ENCODE measurements around the gene RAD51B.

RAD51B gene

GRCh38 chr14:67819563-67820421 is at the start of gene RAD51B:
Gene RAD51B (plus strand): TSS chr14:67819779.
- peak within 1 kb of the TSS; percentile 86 for H3K27ac ChIP-seq (ENCODE audit: low read length)
- H3K9ac ChIP-seq (ENCODE audit: low read length): peak within 1 kb of the TSS; percentile 95

GRCh38 chr14:67773844-67774377 is 45.7 kb upstream of the RAD51B start:
- no peak overlapping the region for H3K9ac ChIP-seq (ENCODE audit: low read length)
- no peaks in the 10 kb centered on the region for H3K4me1 ChIP-seq (ENCODE audit: control insufficient read depth, low read depth, low read length)
- H3K27me3 ChIP-seq (ENCODE audit: control insufficient read depth, insufficient read depth, low read length): no peaks in the 10 kb centered on the region
- no peak overlapping the region for H3K27ac ChIP-seq (ENCODE audit: low read length)
- H3K36me3 ChIP-seq (ENCODE audit: control insufficient read depth, low read depth, low read length): peaks cover 82% of the 10 kb centered on the region
- H3K9me3 ChIP-seq (ENCODE audit: control insufficient read depth, low read depth, low read length): no peaks in the 10 kb centered on the region
- no peak overlapping the region for H3K4me3 ChIP-seq (ENCODE audit: low read length)

More at GRCh38 chr14:67819563-67820421, at the start of gene RAD51B:
- Histone ChIP-seq H3K27me3 (ENCODE audit: control insufficient read depth, insufficient read depth, low read length) (no peaks in the 10 kb centered on the region), H3K36me3 (ENCODE audit: control insufficient read depth, low read depth, low read length) (no peaks in the 10 kb centered on the region), H3K4me1 (ENCODE audit: control insufficient read depth, low read depth, low read length) (peaks cover 15% of the 10 kb centered on the region), H3K4me3 (ENCODE audit: low read length) (peak within 1 kb of the TSS; percentile 99), H3K9me3 (ENCODE audit: control insufficient read depth, low read depth, low read length) (no peaks in the 10 kb centered on the region)

- Histone ChIP-seq H3K27me3 (ENCODE audit: control insufficient read depth, insufficient read depth, low read length) (no peaks in the 10 kb centered on the region), H3K36me3 (ENCODE audit: control insufficient read depth, low read depth, low read length) (peaks cover 83% of the 10 kb centered on the region)
These were observed 42.8 kb upstream of the RAD51B start for GRCh38 chr14:67776653-67777322.

GRCh38 chr14:67778792-67779191 is 40.8 kb upstream of the RAD51B start:
- H3K4me1 ChIP-seq (ENCODE audit: control insufficient read depth, low read depth, low read length): no peaks in the 10 kb centered on the region
- no peaks in the 10 kb centered on the region for H3K9me3 ChIP-seq (ENCODE audit: control insufficient read depth, low read depth, low read length)
- no peaks in the 10 kb centered on the region for H3K27me3 ChIP-seq (ENCODE audit: control insufficient read depth, insufficient read depth, low read length)
- peaks cover 90% of the 10 kb centered on the region for H3K36me3 ChIP-seq (ENCODE audit: control insufficient read depth, low read depth, low read length)
- H3K9ac ChIP-seq (ENCODE audit: low read length): no peak overlapping the region
- H3K4me3 ChIP-seq (ENCODE audit: low read length): no peak overlapping the region
- no peak overlapping the region for H3K27ac ChIP-seq (ENCODE audit: low read length)

More at GRCh38 chr14:67776653-67777322, 42.8 kb upstream of the RAD51B start:
- no peak overlapping the region for H3K4me3 ChIP-seq (ENCODE audit: low read length)
- no peaks in the 10 kb centered on the region for H3K9me3 ChIP-seq (ENCODE audit: control insufficient read depth, low read depth, low read length)
- no peak overlapping the region for H3K27ac ChIP-seq (ENCODE audit: low read length)
- H3K9ac ChIP-seq (ENCODE audit: low read length): no peak overlapping the region
- no peaks in the 10 kb centered on the region for H3K4me1 ChIP-seq (ENCODE audit: control insufficient read depth, low read depth, low read length)

GRCh38 chr14:67782090-67782489 is 37.5 kb upstream of the RAD51B start:
- H3K27ac ChIP-seq (ENCODE audit: low read length): no peak overlapping the region
- no peaks in the 10 kb centered on the region for H3K4me1 ChIP-seq (ENCODE audit: control insufficient read depth, low read depth, low read length)
- peaks cover 94% of the 10 kb centered on the region for H3K36me3 ChIP-seq (ENCODE audit: control insufficient read depth, low read depth, low read length)
- H3K9me3 ChIP-seq (ENCODE audit: control insufficient read depth, low read depth, low read length): no peaks in the 10 kb centered on the region
- H3K27me3 ChIP-seq (ENCODE audit: control insufficient read depth, insufficient read depth, low read length): no peaks in the 10 kb centered on the region
- H3K9ac ChIP-seq (ENCODE audit: low read length): no peak overlapping the region
- H3K4me3 ChIP-seq (ENCODE audit: low read length): no peak overlapping the region

- Histone ChIP-seq H3K27me3 (ENCODE audit: control insufficient read depth, insufficient read depth, low read length) (no peaks in the 10 kb centered on the region), H3K4me3 (ENCODE audit: low read length) (no peak overlapping the region), H3K36me3 (ENCODE audit: control insufficient read depth, low read depth, low read length) (peaks cover 94% of the 10 kb centered on the region), H3K9ac (ENCODE audit: low read length) (no peak overlapping the region), H3K9me3 (ENCODE audit: control insufficient read depth, low read depth, low read length) (no peaks in the 10 kb centered on the region), H3K4me1 (ENCODE audit: control insufficient read depth, low read depth, low read length) (no peaks in the 10 kb centered on the region), H3K27ac (ENCODE audit: low read length) (no peak overlapping the region)
These were observed 35.2 kb upstream of the RAD51B start for GRCh38 chr14:67784244-67784823.

- Histone ChIP-seq H3K9me3 (ENCODE audit: control insufficient read depth, low read depth, low read length) (no peaks in the 10 kb centered on the region), H3K4me3 (ENCODE audit: low read length) (no peak overlapping the region), H3K27ac (ENCODE audit: low read length) (no peak overlapping the region), H3K36me3 (ENCODE audit: control insufficient read depth, low read depth, low read length) (peaks cover 96% of the 10 kb centered on the region), H3K9ac (ENCODE audit: low read length) (no peak overlapping the region), H3K27me3 (ENCODE audit: control insufficient read depth, insufficient read depth, low read length) (no peaks in the 10 kb centered on the region), H3K4me1 (ENCODE audit: control insufficient read depth, low read depth, low read length) (no peaks in the 10 kb centered on the region)
These were observed 34.1 kb upstream of the RAD51B start for GRCh38 chr14:67785270-67786109.

GRCh38 chr14:67787673-67788072 is 31.9 kb upstream of the RAD51B start:
- H3K4me3 ChIP-seq (ENCODE audit: low read length): no peak overlapping the region
- H3K27me3 ChIP-seq (ENCODE audit: control insufficient read depth, insufficient read depth, low read length): no peaks in the 10 kb centered on the region
- peaks cover 86% of the 10 kb centered on the region for H3K36me3 ChIP-seq (ENCODE audit: control insufficient read depth, low read depth, low read length)
- no peak overlapping the region for H3K27ac ChIP-seq (ENCODE audit: low read length)
- no peaks in the 10 kb centered on the region for H3K9me3 ChIP-seq (ENCODE audit: control insufficient read depth, low read depth, low read length)
- no peaks in the 10 kb centered on the region for H3K4me1 ChIP-seq (ENCODE audit: control insufficient read depth, low read depth, low read length)
- H3K9ac ChIP-seq (ENCODE audit: low read length): no peak overlapping the region

GRCh38 chr14:67798731-67799130 is 20.8 kb upstream of the RAD51B start:
- Histone ChIP-seq H3K27me3 (ENCODE audit: control insufficient read depth, insufficient read depth, low read length) (no peaks in the 10 kb centered on the region), H3K4me3 (ENCODE audit: low read length) (no peak overlapping the region), H3K9me3 (ENCODE audit: control insufficient read depth, low read depth, low read length) (no peaks in the 10 kb centered on the region), H3K36me3 (ENCODE audit: control insufficient read depth, low read depth, low read length) (peaks cover 70% of the 10 kb centered on the region), H3K4me1 (ENCODE audit: control insufficient read depth, low read depth, low read length) (no peaks in the 10 kb centered on the region), H3K9ac (ENCODE audit: low read length) (no peak overlapping the region), H3K27ac (ENCODE audit: low read length) (no peak overlapping the region)

GRCh38 chr14:67800743-67801142 is 18.8 kb upstream of the RAD51B start:
- H3K4me3 ChIP-seq (ENCODE audit: low read length): no peak overlapping the region
- H3K9ac ChIP-seq (ENCODE audit: low read length): no peak overlapping the region
- no peaks in the 10 kb centered on the region for H3K27me3 ChIP-seq (ENCODE audit: control insufficient read depth, insufficient read depth, low read length)
- no peaks in the 10 kb centered on the region for H3K9me3 ChIP-seq (ENCODE audit: control insufficient read depth, low read depth, low read length)
- H3K36me3 ChIP-seq (ENCODE audit: control insufficient read depth, low read depth, low read length): peaks cover 70% of the 10 kb centered on the region
- H3K27ac ChIP-seq (ENCODE audit: low read length): no peak overlapping the region
- no peaks in the 10 kb centered on the region for H3K4me1 ChIP-seq (ENCODE audit: control insufficient read depth, low read depth, low read length)

GRCh38 chr14:67806246-67806645 is 13.3 kb upstream of the RAD51B start:
- Histone ChIP-seq H3K9me3 (ENCODE audit: control insufficient read depth, low read depth, low read length) (no peaks in the 10 kb centered on the region), H3K27me3 (ENCODE audit: control insufficient read depth, insufficient read depth, low read length) (no peaks in the 10 kb centered on the region), H3K4me3 (ENCODE audit: low read length) (no peak overlapping the region), H3K36me3 (ENCODE audit: control insufficient read depth, low read depth, low read length) (peaks cover 80% of the 10 kb centered on the region), H3K27ac (ENCODE audit: low read length) (no peak overlapping the region), H3K9ac (ENCODE audit: low read length) (no peak overlapping the region), H3K4me1 (ENCODE audit: control insufficient read depth, low read depth, low read length) (no peaks in the 10 kb centered on the region)

All from iPS-18a (cell line).